Lung (tissue), 16 donors: Measurements from ENCODE around the gene ARHGAP18. TPM values are rescaled to one million over a fixed set of nuclear protein-coding genes. Genes with fewer than 3 reads are reported as not detected.

ENCODE experiments used
- ATAC-seq: fragments of 200-7000 bp; cut with Tn5 transposase; one replicate; pipeline ENCODE4 v1.9.1; 2020; ENCODE audit warnings: moderate number of reproducible peaks; ENCODE audit not compliant: insufficient read depth, low FRiP score
- DNase-seq, 3 donors: peaks; one replicate each; pipeline ENCODE4 v3.0.0-alpha.2; 2013 to 2017
- H3K27ac ChIP-seq, 2 donors: one replicate each; pipeline ENCODE4 v1.5.1; 2013; ENCODE audit warnings: mild to moderate bottlenecking in 2 of 2, moderate library complexity in 2 of 2, control low read depth in 1 of 2, inconsistent platforms in 1 of 2, low read depth in 1 of 2, low read length in 1 of 2
- H3K27me3 ChIP-seq, 3 donors: one replicate each; pipeline ENCODE4 v1.5.1; 2013; ENCODE audit warnings: low read length in 2 of 3; ENCODE audit not compliant: control insufficient read depth in 3 of 3, insufficient read depth in 3 of 3
- H3K36me3 ChIP-seq, 4 donors: one replicate each; pipeline ENCODE4 v1.5.1; 2013; ENCODE audit warnings: low read length in 4 of 4, mild to moderate bottlenecking in 1 of 4, moderate library complexity in 1 of 4; ENCODE audit not compliant: control insufficient read depth in 4 of 4, insufficient read depth in 4 of 4
- H3K4me1 ChIP-seq, 5 donors: one replicate each; pipeline ENCODE4 v1.5.1; 2013; ENCODE audit warnings: low read length in 5 of 5, mild to moderate bottlenecking in 2 of 5, moderate library complexity in 1 of 5; ENCODE audit not compliant: control insufficient read depth in 5 of 5, insufficient read depth in 5 of 5
- H3K4me3 ChIP-seq: one replicate; pipeline ENCODE4 v1.5.1; 2013; ENCODE audit warnings: mild to moderate bottlenecking, control low read depth, moderate library complexity
- H3K9ac ChIP-seq, 2 donors: one replicate each; pipeline ENCODE4 v1.5.1; 2013; ENCODE audit warnings: low read length in 2 of 2, control low read depth in 1 of 2; ENCODE audit not compliant: insufficient read depth in 1 of 2
- H3K9me3 ChIP-seq, 4 donors: one replicate each; pipeline ENCODE4 v1.5.1; 2013; ENCODE audit warnings: low read length in 3 of 4, mild to moderate bottlenecking in 1 of 4, moderate library complexity in 1 of 4; ENCODE audit not compliant: control insufficient read depth in 4 of 4, insufficient read depth in 3 of 4
- CTCF ChIP-seq: IDR thresholded peaks from 2 replicates; pipeline ENCODE4 v1.5.1; 2012; ENCODE audit warnings: mild to moderate bottlenecking; ENCODE audit errors: control extremely low read depth, extremely low read depth
- WGBS, 2 donors: extraction: QIAGEN DNeasy Blood & Tissue Kit; methylation state at CpG; one replicate each; pipeline ENCODE4 v1.1.7; 2013; 5-methylcytosine and 5-hydroxymethylcytosine counted together
- long read RNA-seq, 5 donors: transcript quantifications; one replicate each; lab custom pipeline, GENCODE V29; 2026
- polyA plus RNA-seq, 2 donors: library from polyadenylated mRNA; stranded (reverse); fragments of 200-250 nt; gene quantifications; one replicate each; pipeline ENCODE4 v1.2.1, GENCODE V29; 2013
- total RNA-seq, 2 donors: library from RNA; depleted of rRNA in 1 of 2; stranded (reverse); fragments of >200 nt in 1 of 2; gene quantifications; one replicate each; pipeline ENCODE4 v1.2.1, GENCODE V29; 2014 to 2021
- donor health status: control.
- donor health status: control.
- donor health status: Bipolar disorder and iron deficiency.
- donor health status: healthy.
- donor health status: DM: yes; HTN: yes; CAD: no.

ARHGAP18 gene, protein sequence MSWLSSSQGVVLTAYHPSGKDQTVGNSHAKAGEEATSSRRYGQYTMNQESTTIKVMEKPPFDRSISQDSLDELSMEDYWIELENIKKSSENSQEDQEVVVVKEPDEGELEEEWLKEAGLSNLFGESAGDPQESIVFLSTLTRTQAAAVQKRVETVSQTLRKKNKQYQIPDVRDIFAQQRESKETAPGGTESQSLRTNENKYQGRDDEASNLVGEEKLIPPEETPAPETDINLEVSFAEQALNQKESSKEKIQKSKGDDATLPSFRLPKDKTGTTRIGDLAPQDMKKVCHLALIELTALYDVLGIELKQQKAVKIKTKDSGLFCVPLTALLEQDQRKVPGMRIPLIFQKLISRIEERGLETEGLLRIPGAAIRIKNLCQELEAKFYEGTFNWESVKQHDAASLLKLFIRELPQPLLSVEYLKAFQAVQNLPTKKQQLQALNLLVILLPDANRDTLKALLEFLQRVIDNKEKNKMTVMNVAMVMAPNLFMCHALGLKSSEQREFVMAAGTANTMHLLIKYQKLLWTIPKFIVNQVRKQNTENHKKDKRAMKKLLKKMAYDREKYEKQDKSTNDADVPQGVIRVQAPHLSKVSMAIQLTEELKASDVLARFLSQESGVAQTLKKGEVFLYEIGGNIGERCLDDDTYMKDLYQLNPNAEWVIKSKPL
- total RNA-seq (10 to 100 TPM; 44.4 to 70.7 TPM), polyA plus RNA-seq (10 to 100 TPM; 16.4 to 21.6 TPM)
- long read RNA-seq, donor 1, full-length matches to known transcripts, result 2 of 10 reads
- long read RNA-seq, donor 1, partial matches to known transcripts, result 8 of 10 reads
- long read RNA-seq, donor 1, other reads (novel, unspliced or antisense), result 0 of 10 reads
- long read RNA-seq, donor 2, full-length matches to known transcripts, result 1 of 1 reads
- long read RNA-seq, donor 2, partial matches to known transcripts, result 0 of 1 reads
- long read RNA-seq, donor 2, other reads (novel, unspliced or antisense), result 0 of 1 reads
- long read RNA-seq, donor 3, result 0 reads
- long read RNA-seq, donor 4, full-length matches to known transcripts, result 2 of 9 reads
- long read RNA-seq, donor 4, partial matches to known transcripts, result 7 of 9 reads
- long read RNA-seq, donor 4, other reads (novel, unspliced or antisense), result 0 of 9 reads
- long read RNA-seq, donor 5, full-length matches to known transcripts, result 4 of 18 reads
- long read RNA-seq, donor 5, partial matches to known transcripts, result 14 of 18 reads
- long read RNA-seq, donor 5, other reads (novel, unspliced or antisense), result 0 of 18 reads

DNA sequence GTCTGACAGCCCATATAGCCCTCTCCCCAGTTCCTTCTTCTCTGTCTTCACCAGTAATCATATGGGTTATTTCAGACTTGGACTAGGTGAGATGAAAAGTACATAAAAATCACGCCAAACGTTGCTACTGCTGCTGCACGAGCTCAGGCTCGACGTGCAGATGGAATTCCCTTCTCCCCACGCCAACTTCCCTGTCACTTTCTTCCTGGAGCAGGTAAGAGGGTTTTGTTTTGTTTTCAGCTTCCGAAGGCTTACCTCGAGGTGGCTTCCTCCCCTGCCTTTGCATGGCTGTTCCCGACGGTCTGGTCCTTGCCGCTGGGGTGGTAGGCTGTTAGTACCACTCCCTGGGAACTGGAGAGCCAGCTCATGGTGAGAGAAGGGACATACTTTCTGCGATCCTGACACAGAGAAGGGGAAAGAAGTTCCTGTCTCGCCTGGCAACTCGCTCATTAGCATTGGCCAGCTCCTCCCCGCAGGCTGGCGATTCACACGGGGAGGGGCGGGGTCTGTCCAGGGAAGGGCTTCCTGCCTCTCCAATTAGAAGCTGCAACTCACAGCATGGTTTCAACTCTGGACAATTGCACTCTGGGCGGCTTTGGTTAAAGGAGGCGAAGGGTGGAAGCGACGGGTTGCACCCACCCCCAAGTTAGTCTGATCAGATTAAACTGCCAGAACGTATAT lies at the start of gene ARHGAP18:
Gene ARHGAP18 (minus strand): TSS at position 409 of the 681 bp plus-strand sequence. CDS start 41 bp downstream, at position 368.
- H3K4me1 ChIP-seq, result peaks cover 0 to 20% (median 4%) of the 10 kb centered on the region in 5 donors
- TF ChIP-seq CTCF, result no peak
- no peaks in the 10 kb centered on the region for H3K36me3 ChIP-seq
- no peaks in the 10 kb centered on the region for H3K9me3 ChIP-seq
- peak within 1 kb of the TSS; percentile 71 to 98 for H3K27ac ChIP-seq
- peak within 1 kb of the TSS; percentile 17 to 65 for H3K9ac ChIP-seq
- WGBS, 2 donors, result 0% methylated on average over 23 of the region's 23 CpGs
- peak; percentile 98 for ATAC-seq
- no peaks in the 10 kb centered on the region for H3K27me3 ChIP-seq
- peak within 1 kb of the TSS; percentile 91 for H3K4me3 ChIP-seq
- DNase-seq, result peak; percentile 87 to 91 (median 88)

DNA sequence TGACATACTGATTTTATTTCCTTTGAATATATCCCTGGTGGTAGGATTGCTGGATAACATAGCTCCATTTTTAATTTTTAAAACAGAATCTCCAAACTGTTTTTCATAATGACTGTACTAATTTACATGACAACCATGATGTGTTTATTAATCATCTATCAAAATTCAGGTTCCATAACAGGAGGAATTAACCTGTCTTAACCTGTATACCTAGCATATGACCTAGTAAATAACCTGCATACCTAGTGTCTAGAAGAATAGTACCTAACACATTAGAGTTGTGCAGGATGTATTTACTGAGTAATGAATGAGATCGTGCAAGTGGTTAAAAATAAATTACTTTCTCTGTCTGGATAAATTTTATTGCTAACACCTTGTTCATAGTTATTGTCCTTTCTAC lies 45.8 kb upstream of the ARHGAP18 start:
- Histone ChIP-seq H3K36me3 (no peaks in the 10 kb centered on the region), H3K27me3 (no peaks in the 10 kb centered on the region), H3K4me1 (peaks cover 0 to 9% (median 0%) of the 10 kb centered on the region in 5 donors), H3K4me3 (no peak overlapping the region), H3K27ac (no peak overlapping the region), H3K9me3 (no peaks in the 10 kb centered on the region), H3K9ac (no peak overlapping the region)
- no peak for ATAC-seq
- no peak for DNase-seq
- 97% methylated on average over 1 of the region's 1 CpG for WGBS, 2 donors
- TF ChIP-seq CTCF, result no peak

DNA sequence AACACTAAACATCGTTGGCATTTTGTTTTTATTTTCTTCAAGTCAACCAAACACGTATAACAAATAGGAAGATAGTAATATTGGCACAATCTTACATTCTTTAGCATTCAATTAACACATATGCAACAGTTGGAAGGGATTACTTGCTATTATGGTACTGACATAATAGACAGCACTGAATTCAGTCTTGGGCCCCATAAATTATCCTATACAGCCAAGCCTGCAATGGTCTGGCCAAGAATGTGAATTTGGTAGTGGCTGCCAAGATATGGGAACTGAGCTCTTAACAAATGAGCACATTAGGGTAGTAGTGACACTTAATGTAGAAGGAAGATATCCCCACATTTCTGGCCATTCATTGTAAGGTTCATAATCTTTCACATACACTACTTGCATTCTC lies 44.8 kb upstream of the ARHGAP18 start:
- Histone ChIP-seq H3K4me3 (no peak overlapping the region), H3K36me3 (no peaks in the 10 kb centered on the region), H3K9me3 (no peaks in the 10 kb centered on the region), H3K27ac (no peak overlapping the region), H3K9ac (no peak overlapping the region), H3K4me1 (peaks cover 0 to 11% (median 0%) of the 10 kb centered on the region in 5 donors), H3K27me3 (no peaks in the 10 kb centered on the region)
- DNase-seq (no peak), ATAC-seq (no peak)
- WGBS, 2 donors, result 83 to 84% methylated on average over 2 of the region's 2 CpGs
- no peak for TF ChIP-seq CTCF
